Measurements from ENCODE around the gene MPDZ.

DNA sequence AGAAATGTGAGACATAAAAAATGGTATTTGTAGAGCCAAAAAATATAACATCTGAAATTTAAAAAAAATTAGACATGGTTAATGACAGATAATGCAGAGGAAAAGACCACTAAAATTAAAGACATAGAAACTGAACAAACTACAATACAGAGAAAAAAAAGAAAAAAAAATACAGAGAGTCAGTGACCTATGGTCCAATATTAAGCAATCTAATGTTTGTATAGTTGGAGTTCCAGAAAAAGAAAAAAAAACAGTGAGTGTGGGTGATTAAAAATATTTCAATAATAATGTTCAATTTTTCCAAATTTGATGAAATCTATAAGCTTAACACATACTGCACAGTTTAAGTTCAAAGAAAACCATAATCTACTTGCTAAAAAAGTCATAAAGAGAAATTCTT, 207.6 kb downstream of the MPDZ start:
- TF ChIP-seq, protein P1, sequence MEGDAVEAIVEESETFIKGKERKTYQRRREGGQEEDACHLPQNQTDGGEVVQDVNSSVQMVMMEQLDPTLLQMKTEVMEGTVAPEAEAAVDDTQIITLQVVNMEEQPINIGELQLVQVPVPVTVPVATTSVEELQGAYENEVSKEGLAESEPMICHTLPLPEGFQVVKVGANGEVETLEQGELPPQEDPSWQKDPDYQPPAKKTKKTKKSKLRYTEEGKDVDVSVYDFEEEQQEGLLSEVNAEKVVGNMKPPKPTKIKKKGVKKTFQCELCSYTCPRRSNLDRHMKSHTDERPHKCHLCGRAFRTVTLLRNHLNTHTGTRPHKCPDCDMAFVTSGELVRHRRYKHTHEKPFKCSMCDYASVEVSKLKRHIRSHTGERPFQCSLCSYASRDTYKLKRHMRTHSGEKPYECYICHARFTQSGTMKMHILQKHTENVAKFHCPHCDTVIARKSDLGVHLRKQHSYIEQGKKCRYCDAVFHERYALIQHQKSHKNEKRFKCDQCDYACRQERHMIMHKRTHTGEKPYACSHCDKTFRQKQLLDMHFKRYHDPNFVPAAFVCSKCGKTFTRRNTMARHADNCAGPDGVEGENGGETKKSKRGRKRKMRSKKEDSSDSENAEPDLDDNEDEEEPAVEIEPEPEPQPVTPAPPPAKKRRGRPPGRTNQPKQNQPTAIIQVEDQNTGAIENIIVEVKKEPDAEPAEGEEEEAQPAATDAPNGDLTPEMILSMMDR (IDR thresholded peaks at IDR 0.05; ENCODE audit: low read length) = no peak
- TF ChIP-seq EZH2 (IDR thresholded peaks at IDR 0.05; ENCODE audit: borderline replicate concordance, low read length) = no peak

All from OCI-LY1 (cell line).